GM23338 (cell line): ENCODE measurements around the gene FLT3. TPM values are rescaled to one million over a fixed set of nuclear protein-coding genes. Genes with fewer than 3 reads are reported as not detected.

Experiments used
- ATAC-seq: fragments of 200-7000 bp; cut with Tn5 transposase; 3 replicates; pipeline ENCODE4 v1.9.1; 2020
- DNase-seq: peaks from one replicate; pipeline ENCODE4 v3.0.0-alpha.2; 2015; ENCODE audit warnings: low spot score
- H2AFZ ChIP-seq: fragments of 200-600 bp; sonication (generic); 2 replicates; pipeline ENCODE4 v1.8.0; 2016; ENCODE audit warnings: antibody characterized with exemption, mild to moderate bottlenecking, moderate library complexity
- H3F3A ChIP-seq: fragments of 200-600 bp; sonication (generic); replicated peaks from 2 replicates; pipeline ENCODE4 v1.8.0; 2017; ENCODE audit warnings: antibody characterized with exemption, mixed run types, low read depth
- H3K27ac ChIP-seq: fragments of 200-600 bp; sonication (generic); 2 replicates; pipeline ENCODE4 v1.6.1; 2016; ENCODE audit warnings: low read depth
- H3K27me3 ChIP-seq: fragments of 200-600 bp; sonication (generic); 2 replicates; pipeline ENCODE4 v1.8.0; 2016; ENCODE audit warnings: mild to moderate bottlenecking, mixed run types, moderate library complexity; ENCODE audit not compliant: insufficient read depth
- H3K36me3 ChIP-seq: fragments of 200-600 bp; sonication (generic); 2 replicates; pipeline ENCODE4 v1.8.0; 2016; ENCODE audit warnings: mild to moderate bottlenecking; ENCODE audit not compliant: insufficient read depth
- H3K4me1 ChIP-seq: fragments of 200-600 bp; sonication (generic); 2 replicates; pipeline ENCODE4 v1.8.0; 2016; ENCODE audit warnings: mild to moderate bottlenecking, moderate library complexity; ENCODE audit not compliant: insufficient read depth
- H3K4me2 ChIP-seq: fragments of 200-600 bp; sonication (generic); 2 replicates; pipeline ENCODE4 v1.7.1; 2017; ENCODE audit warnings: mixed run types
- H3K4me3 ChIP-seq: fragments of 200-600 bp; sonication (generic); 2 replicates; pipeline ENCODE4 v1.6.1; 2016; ENCODE audit warnings: mixed run types
- H3K79me2 ChIP-seq: fragments of 200-600 bp; sonication (generic); replicated peaks from 2 replicates; pipeline ENCODE4 v1.8.0; 2017; ENCODE audit warnings: mild to moderate bottlenecking; ENCODE audit not compliant: insufficient read depth
- H3K9me2 ChIP-seq: fragments of 200-600 bp; sonication (generic); 2 replicates; pipeline ENCODE4 v1.8.0; 2017; ENCODE audit not compliant: insufficient read depth
- H4K20me1 ChIP-seq: fragments of 200-600 bp; sonication (generic); replicated peaks from 2 replicates; pipeline ENCODE4 v1.8.0; 2017; ENCODE audit warnings: mild to moderate bottlenecking; ENCODE audit not compliant: insufficient read depth
- H3K27ac Mint-ChIP-seq: 2 replicates; pipeline ENCODE4 v1.8.0; 2020; ENCODE audit warnings: inconsistent platforms, mild to moderate bottlenecking, moderate library complexity, mixed read lengths
- H3K27me3 Mint-ChIP-seq: 3 replicates; pipeline ENCODE4 v1.8.0; 2022; ENCODE audit warnings: low read depth, mild to moderate bottlenecking, moderate library complexity, mixed read lengths, inconsistent platforms; ENCODE audit not compliant: insufficient read depth, poor library complexity
- H3K36me3 Mint-ChIP-seq: 3 replicates; pipeline ENCODE4 v1.8.0; 2021; ENCODE audit warnings: low read depth, mild to moderate bottlenecking, inconsistent platforms, moderate library complexity, mixed read lengths
- H3K4me1 Mint-ChIP-seq: 3 replicates; pipeline ENCODE4 v1.8.0; 2020; ENCODE audit warnings: mild to moderate bottlenecking, inconsistent platforms, mixed read lengths
- H3K4me3 Mint-ChIP-seq: 3 replicates; pipeline ENCODE4 v1.8.0; 2021; ENCODE audit warnings: moderate library complexity, mild to moderate bottlenecking, inconsistent platforms, mixed read lengths
- H3K9me3 Mint-ChIP-seq: 3 replicates; pipeline ENCODE4 v1.8.0; 2020; ENCODE audit warnings: moderate library complexity, mild to moderate bottlenecking, inconsistent platforms, mixed read lengths
- CREB1 ChIP-seq: fragments of 250-450 bp; sonication (Bioruptor Pico); IDR thresholded peaks from 2 replicates; pipeline ENCODE4 v1.5.0; 2020; ENCODE audit warnings: low read depth, mild to moderate bottlenecking, moderate library complexity
- CTCF ChIP-seq, 2 experiments: fragments of 200-600 bp in 1 of 2; sonication (generic) in 1 of 2; conservative IDR thresholded peaks; 2 replicates each; pipeline versions ENCODE4 v1.5.1 to v1.6.1; 2016 to 2017; ENCODE audit warnings: antibody characterized with exemption in 2 of 2, low read depth in 2 of 2, mild to moderate bottlenecking in 2 of 2, moderate library complexity in 1 of 2
- EZH2 ChIP-seq: fragments of 200-600 bp; sonication (generic); IDR thresholded peaks from one replicate; pipeline ENCODE4 v1.8.0; 2017; ENCODE audit warnings: antibody characterized with exemption, mild to moderate bottlenecking, low read depth; ENCODE audit not compliant: unreplicated experiment
- EZH2phosphoT487 ChIP-seq: fragments of 200-600 bp; sonication (generic); IDR thresholded peaks from one replicate; pipeline ENCODE4 v1.8.1; 2018; ENCODE audit warnings: antibody characterized with exemption; ENCODE audit not compliant: unreplicated experiment
- JUNB ChIP-seq: IDR thresholded peaks from one replicate; pipeline ENCODE4 v1.6.1; 2016; ENCODE audit warnings: antibody characterized with exemption; ENCODE audit not compliant: unreplicated experiment
- NANOG ChIP-seq: IDR thresholded peaks from 2 replicates; pipeline ENCODE4 v1.6.1; 2016; ENCODE audit warnings: antibody characterized with exemption, borderline replicate concordance
- POLR2AphosphoS5 ChIP-seq: IDR thresholded peaks from 2 replicates; pipeline ENCODE4 v1.6.1; 2016; ENCODE audit warnings: antibody characterized with exemption, low read depth
- REST ChIP-seq: IDR thresholded peaks from one replicate; pipeline ENCODE4 v1.6.1; 2018; ENCODE audit warnings: antibody characterized with exemption; ENCODE audit not compliant: unreplicated experiment
- STAT1 ChIP-seq: IDR thresholded peaks from one replicate; pipeline ENCODE4 v1.6.1; 2016; ENCODE audit warnings: antibody characterized with exemption; ENCODE audit not compliant: unreplicated experiment
- ZNF114 ChIP-seq: fragments of 250-450 bp; sonication (Bioruptor Pico); IDR thresholded peaks from 2 replicates; pipeline ENCODE4 v1.5.0; 2020; ENCODE audit warnings: mild to moderate bottlenecking, moderate library complexity
- ZNF331 ChIP-seq: fragments of 250-450 bp; sonication (Bioruptor Pico); IDR thresholded peaks from 2 replicates; pipeline ENCODE4 v1.5.0; 2020; ENCODE audit warnings: low read depth, mild to moderate bottlenecking, moderate library complexity
- polyA plus RNA-seq: library from polyadenylated mRNA; unstranded; fragments of >200 nt; fragmentation: Nextera tagmentation; extraction: Ambion mirVana; gene quantifications from 2 replicates; pipeline ENCODE4 v1.2.1, GENCODE V29; 2016
- total RNA-seq: library from RNA; depleted of rRNA; stranded (reverse); fragments of >200 nt; shearing (Covaris generic); gene quantifications from 2 replicates; pipeline ENCODE4 v1.2.3, GENCODE V29; 2014

FLT3 gene
- total and polyA plus RNA-seq, 2 experiments from 2014 or later: 0.17 to 0.44 TPM

- no peak for TF ChIP-seq CREB1 (CRISPR knock-in tag)
Measured at GRCh38 chr13:28094306-28094705, 6.1 kb downstream of the FLT3 start (continued).

GRCh38 chr13:28093881-28094280 lies 6.5 kb downstream of the FLT3 start:
- no peak overlapping the region for H3K4me3 Mint-ChIP-seq
- no peaks in the 10 kb centered on the region for H3K9me2 ChIP-seq
- H2AFZ ChIP-seq: no peak overlapping the region
- no peaks in the 10 kb centered on the region for H3K79me2 ChIP-seq
- no peaks in the 10 kb centered on the region for H3K36me3 ChIP-seq
- peaks cover 22% of the 10 kb centered on the region for H3K27me3 Mint-ChIP-seq
- H3K9me3 Mint-ChIP-seq: no peaks in the 10 kb centered on the region; the same call in 2 of the 3 replicates
- no peaks in the 10 kb centered on the region for H3K4me1 Mint-ChIP-seq
- peaks cover 19% of the 10 kb centered on the region for H3K27me3 ChIP-seq
- H3K4me1 ChIP-seq: no peaks in the 10 kb centered on the region
- no peaks in the 10 kb centered on the region for H3K36me3 Mint-ChIP-seq
- no peak for TF ChIP-seq JUNB
- no peak overlapping the region for H3K4me2 ChIP-seq
- no peak overlapping the region for H3K4me3 ChIP-seq
- no peaks in the 10 kb centered on the region for H4K20me1 ChIP-seq
- H3F3A ChIP-seq: no peaks in the 10 kb centered on the region
- no peak for DNase-seq
- no peak overlapping the region for H3K27ac ChIP-seq
- H3K27ac Mint-ChIP-seq: no peak overlapping the region
- no peak for ATAC-seq

DNA sequence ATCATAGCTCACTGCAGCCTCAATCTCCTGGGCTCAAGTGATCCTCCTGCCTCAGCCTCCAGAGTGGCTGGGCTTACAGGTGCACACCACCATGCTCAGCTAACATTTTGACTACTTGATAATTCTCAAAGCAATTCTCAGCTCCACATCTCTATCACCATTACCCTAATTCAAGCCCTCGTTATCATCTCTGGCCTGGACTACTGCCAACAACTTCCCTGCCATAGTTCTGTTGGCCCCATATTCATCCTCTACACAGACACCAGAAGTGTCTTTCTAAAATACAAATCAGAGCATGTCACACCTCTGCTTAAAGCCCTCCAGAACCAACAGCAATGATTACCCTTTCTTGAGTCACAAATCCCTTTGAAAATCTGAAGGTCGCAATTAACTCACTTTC lies 7.9 kb downstream of the FLT3 start:
- H3K27me3 ChIP-seq: peaks cover 5% of the 10 kb centered on the region
- Mint-ChIP-seq H3K36me3 (no peaks in the 10 kb centered on the region), H3K4me1 (no peaks in the 10 kb centered on the region), H3K4me3 (no peak overlapping the region), H3K27ac (no peak overlapping the region), H3K9me3 (no peaks in the 10 kb centered on the region; the same call in 2 of the 3 replicates), H3K27me3 (peaks cover 13% of the 10 kb centered on the region)
- H4K20me1 ChIP-seq: no peaks in the 10 kb centered on the region
- no peaks in the 10 kb centered on the region for H3K9me2 ChIP-seq
- no peak overlapping the region for H3K4me2 ChIP-seq
- no peak overlapping the region for H2AFZ ChIP-seq
- H3K27ac ChIP-seq: no peak overlapping the region
- DNase-seq (no peak), ATAC-seq (no peak)
- no peaks in the 10 kb centered on the region for H3K36me3 ChIP-seq
- H3K79me2 ChIP-seq: no peaks in the 10 kb centered on the region
- H3K4me1 ChIP-seq: no peaks in the 10 kb centered on the region
- H3F3A ChIP-seq: no peaks in the 10 kb centered on the region
- no peak overlapping the region for H3K4me3 ChIP-seq
- TF ChIP-seq REST (no peak), NANOG (no peak), EZH2phosphoT487 (no peak), JUNB (no peak), CTCF (conservative IDR thresholded peaks at IDR 0.05; ENCODE audit: low read depth in 2 of 2) (no peak), STAT1 (no peak), POLR2AphosphoS5 (no peak), ZNF331 (CRISPR knock-in tag) (no peak), ZNF114 (CRISPR knock-in tag) (no peak), EZH2 (no peak)
